Nephron progenitor cell (in vitro differentiated cells): ENCODE results near the gene TCTN3.

Source experiments
- DNase-seq: peaks from one replicate; pipeline ENCODE4 v3.0.0; 2021
- H3K27ac Mint-ChIP-seq: 2 replicates; pipeline ENCODE4 v1.8.0; 2021; ENCODE audit warnings: mild to moderate bottlenecking, moderate library complexity, mixed read lengths
- H3K27me3 Mint-ChIP-seq: 2 replicates; pipeline ENCODE4 v1.8.0; 2021; ENCODE audit warnings: mild to moderate bottlenecking, low read depth, mixed read lengths; ENCODE audit not compliant: poor library complexity
- H3K36me3 Mint-ChIP-seq: 2 replicates; pipeline ENCODE4 v1.8.0; 2021; ENCODE audit warnings: low read depth, mixed read lengths
- H3K4me1 Mint-ChIP-seq: 2 replicates; pipeline ENCODE4 v1.8.0; 2021; ENCODE audit warnings: mixed read lengths
- H3K4me3 Mint-ChIP-seq: 2 replicates; pipeline ENCODE4 v1.8.0; 2021; ENCODE audit warnings: mild to moderate bottlenecking, moderate library complexity, mixed read lengths
- H3K9me3 Mint-ChIP-seq: 2 replicates; pipeline ENCODE4 v1.8.0; 2021; ENCODE audit warnings: mild to moderate bottlenecking, moderate library complexity, mixed read lengths
- CTCF ChIP-seq: fragments of 200-600 bp; sonication (generic); IDR thresholded peaks from 2 replicates; pipeline ENCODE4 v1.5.0; 2021; ENCODE audit warnings: antibody characterized with exemption

Gene TCTN3

GRCh38 chr10:95650232-95650631, 43.5 kb downstream of the TCTN3 start:
- DNase-seq, result no peak
- Mint-ChIP-seq H3K27ac (no peak overlapping the region), H3K9me3 (peaks cover 35% of the 10 kb centered on the region), H3K4me3 (peak overlapping the region; percentile 38), H3K4me1 (peaks cover 25% of the 10 kb centered on the region), H3K27me3 (no peaks in the 10 kb centered on the region), H3K36me3 (peaks cover 72% of the 10 kb centered on the region)
- TF ChIP-seq CTCF, result no peak

GRCh38 chr10:95648138-95648537, 45.6 kb downstream of the TCTN3 start:
- peaks cover 71% of the 10 kb centered on the region for H3K36me3 Mint-ChIP-seq
- no peaks in the 10 kb centered on the region for H3K27me3 Mint-ChIP-seq
- peaks cover 10% of the 10 kb centered on the region for H3K4me1 Mint-ChIP-seq
- H3K4me3 Mint-ChIP-seq, result no peak overlapping the region
- H3K27ac Mint-ChIP-seq, result no peak overlapping the region
- no peak for TF ChIP-seq CTCF
- no peak for DNase-seq
- peaks cover 29% of the 10 kb centered on the region for H3K9me3 Mint-ChIP-seq

DNA sequence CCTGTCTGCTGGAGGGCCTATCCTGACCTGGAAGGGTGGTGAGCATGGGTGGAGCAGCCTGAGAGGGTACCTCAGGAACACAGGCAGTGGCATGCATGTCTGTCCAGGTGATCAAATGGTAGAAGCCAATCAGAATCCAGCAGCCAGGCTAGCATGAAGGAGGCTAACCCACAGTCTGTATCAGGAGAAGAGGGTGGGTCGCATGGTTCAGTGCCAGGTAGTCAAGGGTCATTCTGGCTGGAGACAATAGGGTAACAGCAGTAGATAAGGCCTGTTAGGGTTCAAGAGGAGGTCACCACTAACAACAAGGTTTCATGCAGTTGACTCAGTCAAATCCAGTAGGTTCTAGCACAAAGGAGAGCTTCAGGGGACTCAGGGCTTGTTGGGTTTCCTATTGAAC, 47.6 kb downstream of the TCTN3 start:
- H3K27me3 Mint-ChIP-seq, result no peaks in the 10 kb centered on the region
- no peak for DNase-seq
- TF ChIP-seq CTCF, result no peak
- peak overlapping the region; percentile 26 for H3K27ac Mint-ChIP-seq
- peaks cover 10% of the 10 kb centered on the region for H3K4me1 Mint-ChIP-seq
- H3K36me3 Mint-ChIP-seq, result peaks cover 65% of the 10 kb centered on the region
- H3K4me3 Mint-ChIP-seq, result no peak overlapping the region
- H3K9me3 Mint-ChIP-seq, result peaks cover 13% of the 10 kb centered on the region

GRCh38 chr10:95644901-95645300, 48.8 kb downstream of the TCTN3 start:
- TF ChIP-seq CTCF, result no peak
- no peak for DNase-seq
- Mint-ChIP-seq H3K9me3 (peaks cover under 1% of the 10 kb centered on the region), H3K27ac (peak overlapping the region; percentile 17), H3K4me1 (peaks cover under 1% of the 10 kb centered on the region), H3K27me3 (no peaks in the 10 kb centered on the region), H3K36me3 (peaks cover 65% of the 10 kb centered on the region), H3K4me3 (no peak overlapping the region)

DNA sequence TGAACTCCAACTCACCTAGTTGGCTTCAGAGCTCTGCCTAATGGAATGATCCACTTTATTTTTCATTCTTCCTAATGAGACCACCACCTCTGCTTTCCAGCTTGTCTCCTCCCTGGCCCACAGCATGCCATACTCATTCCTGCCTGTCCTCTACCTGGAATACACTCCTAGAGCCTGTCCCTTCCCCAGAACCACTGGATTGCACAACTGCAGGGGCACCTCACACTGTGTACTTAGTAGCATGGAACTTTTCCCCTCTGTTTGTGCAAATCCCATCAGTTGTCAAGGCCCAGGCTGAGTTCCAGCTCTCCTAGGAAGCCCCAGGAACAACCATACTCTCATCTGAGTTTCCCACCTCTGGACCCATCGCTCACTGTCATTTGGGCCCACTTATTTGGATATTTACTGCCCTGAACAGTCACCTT, 52.8 kb downstream of the TCTN3 start:
- no peak for TF ChIP-seq CTCF
- H3K27me3 Mint-ChIP-seq, result no peaks in the 10 kb centered on the region
- H3K4me1 Mint-ChIP-seq, result no peaks in the 10 kb centered on the region
- no peaks in the 10 kb centered on the region for H3K9me3 Mint-ChIP-seq
- no peak for DNase-seq
- peaks cover 66% of the 10 kb centered on the region for H3K36me3 Mint-ChIP-seq
- no peak overlapping the region for H3K27ac Mint-ChIP-seq
- H3K4me3 Mint-ChIP-seq, result no peak overlapping the region

- no peak for DNase-seq
- H3K36me3 Mint-ChIP-seq, result peaks cover 82% of the 10 kb centered on the region
- H3K4me1 Mint-ChIP-seq, result no peaks in the 10 kb centered on the region
- H3K4me3 Mint-ChIP-seq, result no peak overlapping the region
- no peak for TF ChIP-seq CTCF
- H3K27me3 Mint-ChIP-seq, result no peaks in the 10 kb centered on the region
- no peaks in the 10 kb centered on the region for H3K9me3 Mint-ChIP-seq
- H3K27ac Mint-ChIP-seq, result no peak overlapping the region
Measured at GRCh38 chr10:95637911-95638310, 55.8 kb downstream of the TCTN3 start.
